Tibial nerve (tissue), 4 donors: ENCODE data around the gene CDYL.

Experiments
- EP300 ChIP-seq, 2 donors: sonication (generic); formaldehyde crosslinking; IDR thresholded peaks; one replicate each; pipeline ENCODE4 v1.6.1; 2017; ENCODE audit warnings: antibody characterized with exemption in 2 of 2, mild to moderate bottlenecking in 1 of 2
- POLR2A ChIP-seq, 2 donors: fragments of 450-650 bp; IDR thresholded peaks; one replicate each; pipeline ENCODE4 v1.6.1; 2017; ENCODE audit warnings: antibody characterized with exemption in 2 of 2, mild to moderate bottlenecking in 2 of 2, moderate library complexity in 2 of 2
- TF ChIP-seq, protein P1 (sequence below), 5 experiments: fragments of 200-600 bp in 3 of 5; fragments of 450-650 bp in 2 of 5; sonication (generic) in 3 of 5; IDR thresholded peaks; one replicate each; pipeline ENCODE4 v1.5.1; 2016 to 2019; ENCODE audit warnings: antibody characterized with exemption in 5 of 5, mild to moderate bottlenecking in 3 of 5, moderate library complexity in 2 of 5

DNA sequence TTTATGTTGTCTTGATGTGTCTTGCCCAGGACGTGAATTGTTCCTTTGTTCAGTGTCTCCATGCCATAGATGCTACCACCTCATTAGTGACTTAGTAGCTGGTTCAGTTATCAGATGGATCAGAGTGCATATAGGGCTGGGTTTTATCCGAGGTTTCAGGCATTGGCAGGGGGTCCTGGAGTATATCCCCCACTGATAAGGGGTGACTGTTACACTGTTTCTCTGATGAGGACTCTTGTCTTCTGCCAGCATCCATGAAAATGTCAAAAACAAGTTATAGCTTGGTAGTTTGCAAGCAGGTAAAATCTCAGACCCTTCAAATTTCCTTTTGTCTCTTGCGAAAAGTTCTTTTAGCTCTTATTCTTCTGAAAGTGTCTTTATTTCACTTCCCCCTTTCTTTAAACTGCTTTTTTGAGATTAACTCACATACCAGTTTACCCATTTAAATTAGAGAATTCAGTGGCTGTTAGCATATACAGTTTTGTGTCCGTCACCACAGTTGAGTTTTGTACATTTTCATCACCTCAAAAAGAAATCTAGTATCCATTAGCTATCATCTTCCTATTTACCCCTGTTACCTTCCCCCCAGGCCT, 109.2 kb downstream of the CDYL start:
- no peak for TF ChIP-seq POLR2A (IDR thresholded peaks at IDR 0.05)
- TF ChIP-seq, protein P1, sequence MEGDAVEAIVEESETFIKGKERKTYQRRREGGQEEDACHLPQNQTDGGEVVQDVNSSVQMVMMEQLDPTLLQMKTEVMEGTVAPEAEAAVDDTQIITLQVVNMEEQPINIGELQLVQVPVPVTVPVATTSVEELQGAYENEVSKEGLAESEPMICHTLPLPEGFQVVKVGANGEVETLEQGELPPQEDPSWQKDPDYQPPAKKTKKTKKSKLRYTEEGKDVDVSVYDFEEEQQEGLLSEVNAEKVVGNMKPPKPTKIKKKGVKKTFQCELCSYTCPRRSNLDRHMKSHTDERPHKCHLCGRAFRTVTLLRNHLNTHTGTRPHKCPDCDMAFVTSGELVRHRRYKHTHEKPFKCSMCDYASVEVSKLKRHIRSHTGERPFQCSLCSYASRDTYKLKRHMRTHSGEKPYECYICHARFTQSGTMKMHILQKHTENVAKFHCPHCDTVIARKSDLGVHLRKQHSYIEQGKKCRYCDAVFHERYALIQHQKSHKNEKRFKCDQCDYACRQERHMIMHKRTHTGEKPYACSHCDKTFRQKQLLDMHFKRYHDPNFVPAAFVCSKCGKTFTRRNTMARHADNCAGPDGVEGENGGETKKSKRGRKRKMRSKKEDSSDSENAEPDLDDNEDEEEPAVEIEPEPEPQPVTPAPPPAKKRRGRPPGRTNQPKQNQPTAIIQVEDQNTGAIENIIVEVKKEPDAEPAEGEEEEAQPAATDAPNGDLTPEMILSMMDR (IDR thresholded peaks at IDR 0.05), result no peak
- no peak for TF ChIP-seq EP300 (IDR thresholded peaks at IDR 0.05)
